SK-N-SH (cell line): ENCODE data around the gene XKR3. TPM values are rescaled to one million over a fixed set of nuclear protein-coding genes. Genes with fewer than 3 reads are reported as not detected.

Experiments
- CTCF ChIA-PET: fragments of 300-600, 350-600 bp; formaldehyde crosslinking; extraction: SDS; loops from one replicate; lab custom pipeline; 2021; lab: Yijun Ruan, JAX
- POLR2A ChIA-PET: fragments of 350-600 bp; sonication (Branson Sonifier 250); formaldehyde crosslinking; extraction: SDS; loops from one replicate; lab custom pipeline; 2020; ENCODE audit warnings: antibody characterized with exemption, inconsistent platforms; lab: Yijun Ruan, JAX
- DNase-seq: peaks from one replicate; pipeline ENCODE4 v3.0.0; 2012
- H2AFZ ChIP-seq: fragments of 200-600 bp; sonication (generic); 2 replicates; pipeline ENCODE4 v1.8.1; 2016; ENCODE audit warnings: antibody characterized with exemption, mild to moderate bottlenecking, low read depth
- H3F3A ChIP-seq: fragments of 200-600 bp; sonication (generic); replicated peaks from 2 replicates; pipeline ENCODE3; 2016; ENCODE audit warnings: antibody characterized with exemption, mild to moderate bottlenecking; ENCODE audit not compliant: insufficient read depth
- H3K27ac ChIP-seq, 2 experiments: fragments of 200-500 bp in 1 of 2; fragments of 200-600 bp in 1 of 2; sonication (Bioruptor generic) in 1 of 2; sonication (generic), shearing (Covaris generic) in 1 of 2; 2 replicates each; pipeline versions ENCODE4 v1.5.1 to v1.6.1; 2014 to 2016; ENCODE audit warnings: low read depth in 2 of 2, inconsistent platforms in 1 of 2, low read length in 1 of 2, mild to moderate bottlenecking in 1 of 2, mixed read lengths in 1 of 2
- H3K27me3 ChIP-seq: fragments of 200-600 bp; sonication (generic), shearing (Covaris generic); 2 replicates; pipeline ENCODE4 v1.6.1; 2016; ENCODE audit warnings: mixed run types; ENCODE audit not compliant: insufficient read depth
- H3K36me3 ChIP-seq, 2 experiments: fragments of 200-500 bp in 1 of 2; fragments of 200-600 bp in 1 of 2; sonication (Bioruptor generic) in 1 of 2; sonication (generic) in 1 of 2; replicated peaks in 1 of 2; 2 replicates each; pipeline versions ENCODE3 to v1.5.1; 2014 to 2016; ENCODE audit warnings: low read length in 1 of 2, mild to moderate bottlenecking in 1 of 2; ENCODE audit not compliant: insufficient read depth in 2 of 2, control insufficient read depth in 1 of 2
- H3K4me1 ChIP-seq, 2 experiments: fragments of 200-500 bp in 1 of 2; fragments of 200-600 bp in 1 of 2; sonication (Bioruptor generic) in 1 of 2; sonication (generic), shearing (Covaris generic) in 1 of 2; 2 replicates each; pipeline versions ENCODE4 v1.5.1 to v1.6.1; 2014 to 2016; ENCODE audit warnings: low read depth in 1 of 2, low read length in 1 of 2, mixed run types in 1 of 2; ENCODE audit not compliant: insufficient read depth in 2 of 2, control insufficient read depth in 1 of 2
- H3K4me2 ChIP-seq: fragments of 200-600 bp; sonication (generic), shearing (Covaris generic); 2 replicates; pipeline ENCODE4 v1.6.1; 2017; ENCODE audit warnings: mixed run types
- H3K4me3 ChIP-seq, 2 experiments: fragments of 200-500 bp in 1 of 2; fragments of 200-600 bp in 1 of 2; sonication (Bioruptor generic) in 1 of 2; sonication (generic), shearing (Covaris generic) in 1 of 2; 2 replicates each; pipeline versions ENCODE4 v1.5.1 to v1.8.1; 2014 to 2016; ENCODE audit warnings: low read depth in 2 of 2, inconsistent platforms in 1 of 2, low read length in 1 of 2, mild to moderate bottlenecking in 1 of 2, mixed read lengths in 1 of 2, moderate library complexity in 1 of 2
- H3K79me2 ChIP-seq: fragments of 200-600 bp; sonication (generic); 2 replicates; pipeline ENCODE4 v1.8.1; 2017; ENCODE audit warnings: mild to moderate bottlenecking; ENCODE audit not compliant: insufficient read depth
- H3K9ac ChIP-seq: fragments of 200-600 bp; sonication (generic); 2 replicates; pipeline ENCODE4 v1.6.1; 2017; ENCODE audit warnings: mixed run types
- H3K9me2 ChIP-seq: fragments of 200-600 bp; sonication (generic); 2 replicates; pipeline ENCODE4 v1.6.1; 2017; ENCODE audit warnings: mixed run types
- H3K9me3 ChIP-seq: fragments of 200-600 bp; sonication (generic); 2 replicates; pipeline ENCODE4 v1.6.1; 2017; ENCODE audit warnings: mixed run types, mild to moderate bottlenecking, moderate library complexity
- H4K20me1 ChIP-seq: fragments of 200-600 bp; sonication (generic); 2 replicates; pipeline ENCODE4 v1.6.1; 2017; ENCODE audit warnings: mild to moderate bottlenecking, mixed run types; ENCODE audit not compliant: insufficient read depth
- CHD2 ChIP-seq: fragments of 150-350 bp; IDR thresholded peaks from 2 replicates; pipeline ENCODE4 v1.6.1; 2018; ENCODE audit warnings: low read length; ENCODE audit not compliant: partially characterized antibody
- CTCF ChIP-seq: fragments of 200-600 bp; sonication (generic); IDR thresholded peaks from 2 replicates; pipeline ENCODE4 v1.6.1; 2017; ENCODE audit warnings: antibody characterized with exemption, mild to moderate bottlenecking, moderate library complexity
- ELF1 ChIP-seq: IDR thresholded peaks from 2 replicates; pipeline ENCODE4 v1.4.0; 2012
- EP300 ChIP-seq, 2 experiments: IDR thresholded peaks; 2 replicates each; pipeline versions ENCODE4 v1.4.0 to v1.6.1; 2012; ENCODE audit warnings: borderline replicate concordance in 1 of 2, low read depth in 1 of 2, low read length in 1 of 2
- FOXM1 ChIP-seq: IDR thresholded peaks from 2 replicates; pipeline ENCODE4 v1.4.0; 2012; ENCODE audit warnings: low read depth, mild to moderate bottlenecking
- GABPA ChIP-seq: IDR thresholded peaks from 2 replicates; pipeline ENCODE4 v1.4.0; 2012; ENCODE audit warnings: low read depth, mild to moderate bottlenecking
- JUND ChIP-seq: IDR thresholded peaks from 2 replicates; pipeline ENCODE4 v1.4.0; 2012
- MEF2A ChIP-seq: IDR thresholded peaks from 2 replicates; pipeline ENCODE4 v1.4.0; 2012; ENCODE audit warnings: low read depth, borderline replicate concordance
- NRF1 ChIP-seq: IDR thresholded peaks from 2 replicates; pipeline ENCODE4 v1.6.1; 2012; ENCODE audit warnings: low read depth, mild to moderate bottlenecking, low read length
- PBX3 ChIP-seq: IDR thresholded peaks from 2 replicates; pipeline ENCODE4; 2012
- POLR2AphosphoS5 ChIP-seq: IDR thresholded peaks from 2 replicates; pipeline ENCODE4 v1.6.1; 2012; ENCODE audit warnings: low read depth, low read length
- RAD21 ChIP-seq: IDR thresholded peaks from 2 replicates; pipeline ENCODE4 v1.6.1; 2012; ENCODE audit warnings: mild to moderate bottlenecking, low read length
- RCOR1 ChIP-seq: fragments of 150-350 bp; IDR thresholded peaks from 2 replicates; pipeline ENCODE4 v1.6.1; 2017; ENCODE audit warnings: antibody characterized with exemption, low read length
- REST ChIP-seq: IDR thresholded peaks from 2 replicates; pipeline ENCODE4 v1.6.1; 2012; ENCODE audit warnings: mild to moderate bottlenecking, low read depth, low read length, moderate library complexity
- TAF1 ChIP-seq: IDR thresholded peaks from 2 replicates; pipeline ENCODE4 v1.6.1; 2012; ENCODE audit warnings: low read depth, mild to moderate bottlenecking, low read length, moderate library complexity, borderline replicate concordance
- WGBS: methylation state at CpG from one replicate; pipeline ENCODE4 v1.1.6; 2017; ENCODE audit warnings: low lambda C conversion rate; 5-methylcytosine and 5-hydroxymethylcytosine counted together
- polyA plus RNA-seq, 3 experiments: library from polyadenylated mRNA; depleted of rRNA; stranded (reverse); fragments of >200 nt; gene quantifications; 2 replicates each; pipeline ENCODE4 v1.2.3, GENCODE V29; 2012
- TF ChIP-seq, protein P1 (sequence below): IDR thresholded peaks from 2 replicates; pipeline ENCODE4 v1.4.0; 2012; ENCODE audit warnings: low read depth, borderline replicate concordance

XKR3 gene
- polyA plus RNA-seq, 1 of the 3 experiments (the other 2 are of a cell fraction) = not detected

DNA sequence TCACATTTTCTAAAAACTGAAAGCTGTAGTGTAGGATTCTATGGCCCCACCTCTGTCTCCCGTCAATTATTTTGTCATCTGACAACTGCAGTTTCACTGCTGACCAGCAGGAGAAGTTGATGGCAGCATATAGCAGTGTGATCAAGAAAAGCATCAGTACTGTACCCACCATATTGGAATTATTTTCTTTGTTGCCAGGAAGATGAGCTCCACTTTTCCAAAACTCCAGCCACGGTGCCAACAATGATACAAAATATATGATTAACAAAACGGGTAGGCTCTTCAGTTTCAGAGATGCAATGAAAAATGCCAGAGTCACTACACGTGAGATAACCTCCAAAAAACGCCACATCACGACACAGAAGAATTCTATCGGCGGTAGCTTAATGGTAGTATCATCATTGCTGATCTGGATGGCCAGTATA, 41.3 kb downstream of the XKR3 start:
- no peaks in the 10 kb centered on the region for H3K9me3 ChIP-seq
- peak overlapping the region in 1 of 2 experiments; percentile 36; a peak in 1 of 4 replicates for H3K4me3 ChIP-seq
- peak overlapping the region; percentile 75 for H2AFZ ChIP-seq
- no peak overlapping the region for H3K9ac ChIP-seq
- no peaks in the 10 kb centered on the region for H3K4me1 ChIP-seq
- no peaks in the 10 kb centered on the region for H3K9me2 ChIP-seq
- WGBS = 3% methylated on average over 8 of the region's 8 CpGs
- no peaks in the 10 kb centered on the region for H3K27me3 ChIP-seq
- CTCF ChIA-PET = interaction anchor here (0.6 to 1.2 kb wide), 3 partner anchors 12 to 22 kb away, joined by 3 to 6 read pairs (median 4); no protein-coding TSS in a partner anchor
- TF ChIP-seq CTCF (peak; percentile 60), RCOR1 (no peak), RAD21 (no peak), MEF2A (no peak), TAF1 (no peak), POLR2AphosphoS5 (no peak), CHD2 (no peak), NRF1 (no peak), PBX3 (peak; percentile 34; the same call in 1 of the 2 replicates), GABPA (no peak), JUND (no peak)
- TF ChIP-seq, all 33 proteins: peak for 2
- Histone ChIP-seq H3K79me2 (no peaks in the 10 kb centered on the region), H3K27ac (no peak overlapping the region), H3K4me2 (no peak overlapping the region), H3K36me3 (no peaks in the 10 kb centered on the region), H4K20me1 (no peaks in the 10 kb centered on the region), H3F3A (no peaks in the 10 kb centered on the region)
- peak; percentile 9 for DNase-seq
- POLR2A ChIA-PET = no interaction called here

GRCh38 chr22:16783453-16783852, 41.8 kb downstream of the XKR3 start:
- H3K27ac ChIP-seq = no peak overlapping the region
- no peak for TF ChIP-seq JUND
- TF ChIP-seq, protein P1, sequence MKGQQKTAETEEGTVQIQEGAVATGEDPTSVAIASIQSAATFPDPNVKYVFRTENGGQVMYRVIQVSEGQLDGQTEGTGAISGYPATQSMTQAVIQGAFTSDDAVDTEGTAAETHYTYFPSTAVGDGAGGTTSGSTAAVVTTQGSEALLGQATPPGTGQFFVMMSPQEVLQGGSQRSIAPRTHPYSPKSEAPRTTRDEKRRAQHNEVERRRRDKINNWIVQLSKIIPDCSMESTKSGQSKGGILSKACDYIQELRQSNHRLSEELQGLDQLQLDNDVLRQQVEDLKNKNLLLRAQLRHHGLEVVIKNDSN = no peak
- TF ChIP-seq ELF1 = no peak
- no peak for TF ChIP-seq POLR2AphosphoS5
- TF ChIP-seq NRF1 = no peak
- TF ChIP-seq REST = no peak
- TF ChIP-seq GABPA = no peak
- no peak for TF ChIP-seq RCOR1
- no peak for TF ChIP-seq EP300 (IDR thresholded peaks at IDR 0.05; ENCODE audit: borderline replicate concordance in 1 of 2, low read depth in 1 of 2, low read length in 1 of 2)
- TF ChIP-seq FOXM1 = no peak
- TF ChIP-seq, all 33 proteins: peak for 0
- Histone ChIP-seq H3K9ac (no peak overlapping the region), H4K20me1 (no peaks in the 10 kb centered on the region), H3F3A (no peaks in the 10 kb centered on the region), H3K4me2 (no peak overlapping the region), H3K9me2 (no peaks in the 10 kb centered on the region), H3K9me3 (no peaks in the 10 kb centered on the region), H3K27me3 (no peaks in the 10 kb centered on the region), H3K36me3 (no peaks in the 10 kb centered on the region), H3K79me2 (no peaks in the 10 kb centered on the region), H2AFZ (no peak overlapping the region), H3K4me3 (0 out of 4 replicates have a peak overlapping the region, but pooled peaks of 1 of the 2 experiments have one; percentile 36), H3K4me1 (no peaks in the 10 kb centered on the region)
- POLR2A ChIA-PET = no interaction called here
- CTCF ChIA-PET = interaction anchor here (0.6 to 1.2 kb wide), 3 partner anchors 12 to 22 kb away, joined by 3 to 6 read pairs (median 4); no protein-coding TSS in a partner anchor
- no peak for DNase-seq
- WGBS = 2% methylated on average over 4 of the region's 4 CpGs
